ENCODE measurements around the gene SGK1. TPM values are rescaled to one million over a fixed set of nuclear protein-coding genes. Genes with fewer than 3 reads are reported as not detected.

The SGK1 gene
- polyA plus RNA-seq, 1 donor (not counting 4 experiments of a cell fraction or from before 2014, with no cell fraction given): 156 TPM

- H3K79me2 ChIP-seq (ENCODE audit: control insufficient read depth, insufficient read depth, low read length): no peaks in the 10 kb centered on the region
- H3K27me3 ChIP-seq (ENCODE audit: control insufficient read depth, extremely low read depth, insufficient read depth, low read length): no peaks in the 10 kb centered on the region
- no peak overlapping the region for H3K4me2 ChIP-seq (ENCODE audit: control insufficient read depth, extremely low read depth, insufficient read depth, low read depth, low read length)
- DNase-seq (ENCODE audit: low read depth, low spot score) (no peak), FAIRE-seq (no peak)
- no peak overlapping the region for H2AFZ ChIP-seq (ENCODE audit: control insufficient read depth, low read length)
- H3K9me1 ChIP-seq (ENCODE audit: control insufficient read depth, extremely low read depth, insufficient read depth, low read length): no peaks in the 10 kb centered on the region
- no peaks in the 10 kb centered on the region for H3K4me1 ChIP-seq (ENCODE audit: control insufficient read depth, extremely low read depth, insufficient read depth, low read length)
- TF ChIP-seq CTCF (optimal IDR thresholded peaks at IDR 0.05 in 1 of 3, IDR thresholded peaks at IDR 0.05 in 1 of 3, conservative IDR thresholded peaks at IDR 0.05 in 1 of 3; ENCODE audit: extremely low read depth in 1 of 3, insufficient read depth in 2 of 3, low read length in 3 of 3) (no peak), EZH2 (IDR thresholded peaks at IDR 0.05; ENCODE audit: low read length) (no peak)
- H3K27ac ChIP-seq (ENCODE audit: control insufficient read depth, insufficient read depth, low read length): no peak overlapping the region
- dilution Hi-C loops (cut with MboI; ENCODE audit: extremely low pct_ligation_motif_present, low sequenced_read_pairs): no loop called here
- no peak overlapping the region for H3K4me3 ChIP-seq (ENCODE audit: control insufficient read depth in 2 of 3, extremely low read depth in 1 of 3, insufficient read depth in 2 of 3, low read depth in 1 of 3, low read length in 3 of 3)
- H3K9ac ChIP-seq (ENCODE audit: control insufficient read depth, extremely low read depth, insufficient read depth, low read length): no peak overlapping the region
- no peaks in the 10 kb centered on the region for H4K20me1 ChIP-seq (ENCODE audit: control insufficient read depth, extremely low read depth, insufficient read depth, low read length)
- H3K9me3 ChIP-seq (ENCODE audit: control insufficient read depth, low read depth, low read length): no peaks in the 10 kb centered on the region
- no peaks in the 10 kb centered on the region for H3K36me3 ChIP-seq (ENCODE audit: control insufficient read depth in 2 of 2, extremely low read depth in 1 of 2, insufficient read depth in 2 of 2, low read length in 2 of 2)
Measured at GRCh38 chr6:134138226-134138975, 179.5 kb downstream of the SGK1 start.

DNA sequence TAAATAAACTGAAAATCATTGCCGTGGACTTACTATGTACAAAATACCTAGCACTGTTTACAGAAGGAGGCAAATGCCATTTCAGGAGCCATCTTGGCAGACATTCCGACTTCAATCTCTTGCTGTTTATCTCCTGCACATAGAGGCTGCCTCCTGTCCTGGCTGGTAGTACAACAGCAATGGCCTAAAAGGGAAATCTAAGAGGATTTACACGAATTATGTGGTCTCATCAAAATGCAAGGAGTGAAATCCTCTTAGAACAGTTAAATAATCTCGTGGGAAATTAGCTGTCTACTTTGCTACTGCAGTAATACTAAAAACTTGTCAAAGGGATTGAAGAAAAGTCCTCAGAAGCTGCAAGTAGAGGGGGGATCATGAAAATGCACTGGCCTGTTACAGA, 183.3 kb downstream of the SGK1 start:
- no peak overlapping the region for H2AFZ ChIP-seq (ENCODE audit: control insufficient read depth, low read length)
- no peak overlapping the region for H3K9ac ChIP-seq (ENCODE audit: control insufficient read depth, extremely low read depth, insufficient read depth, low read length)
- no peaks in the 10 kb centered on the region for H3K27me3 ChIP-seq (ENCODE audit: control insufficient read depth, extremely low read depth, insufficient read depth, low read length)
- no peaks in the 10 kb centered on the region for H3K4me1 ChIP-seq (ENCODE audit: control insufficient read depth, extremely low read depth, insufficient read depth, low read length)
- H4K20me1 ChIP-seq (ENCODE audit: control insufficient read depth, extremely low read depth, insufficient read depth, low read length): no peaks in the 10 kb centered on the region
- no peak overlapping the region for H3K4me3 ChIP-seq (ENCODE audit: control insufficient read depth in 2 of 3, extremely low read depth in 1 of 3, insufficient read depth in 2 of 3, low read depth in 1 of 3, low read length in 3 of 3)
- no peaks in the 10 kb centered on the region for H3K9me1 ChIP-seq (ENCODE audit: control insufficient read depth, extremely low read depth, insufficient read depth, low read length)
- H3K79me2 ChIP-seq (ENCODE audit: control insufficient read depth, insufficient read depth, low read length): no peaks in the 10 kb centered on the region
- H3K9me3 ChIP-seq (ENCODE audit: control insufficient read depth, low read depth, low read length): no peaks in the 10 kb centered on the region
- FAIRE-seq (no peak), DNase-seq (ENCODE audit: low read depth, low spot score) (no peak)
- H3K36me3 ChIP-seq (ENCODE audit: control insufficient read depth in 2 of 2, extremely low read depth in 1 of 2, insufficient read depth in 2 of 2, low read length in 2 of 2): no peaks in the 10 kb centered on the region
- H3K27ac ChIP-seq (ENCODE audit: control insufficient read depth, insufficient read depth, low read length): no peak overlapping the region
- H3K4me2 ChIP-seq (ENCODE audit: control insufficient read depth, extremely low read depth, insufficient read depth, low read depth, low read length): no peak overlapping the region
- dilution Hi-C loops (cut with MboI; ENCODE audit: extremely low pct_ligation_motif_present, low sequenced_read_pairs): no loop called here
- TF ChIP-seq EZH2 (IDR thresholded peaks at IDR 0.05; ENCODE audit: low read length) (no peak), CTCF (optimal IDR thresholded peaks at IDR 0.05 in 1 of 3, IDR thresholded peaks at IDR 0.05 in 1 of 3, conservative IDR thresholded peaks at IDR 0.05 in 1 of 3; ENCODE audit: extremely low read depth in 1 of 3, insufficient read depth in 2 of 3, low read length in 3 of 3) (no peak)

Measured in keratinocyte (primary cell).